Endothelial cell of umbilical vein (primary cell): Measurements from ENCODE around the gene SFXN3. TPM values are rescaled to one million over a fixed set of nuclear protein-coding genes. Genes with fewer than 3 reads are reported as not detected.

ENCODE experiments used
- BruUV-seq: library from RNA; stranded (reverse); fragments of 400-500 nt; replicated peaks from 2 replicates; lab custom pipeline; 2021; lab: Mats Ljungman, UMichigan
- CTCF ChIA-PET: fragments of 300-600, 350-600 bp; sonication (Branson Sonifier 250); formaldehyde crosslinking; loops from one replicate; lab custom pipeline; 2021; ENCODE audit warnings: antibody characterized with exemption, inconsistent platforms; lab: Charles Lee
- POLR2A ChIA-PET: fragments of 300-600, 350-600 bp; sonication (Branson Sonifier 250); formaldehyde crosslinking; loops from one replicate; lab custom pipeline; 2021; ENCODE audit warnings: antibody characterized with exemption, inconsistent platforms; lab: Charles Lee
- DNase-seq: peaks from one replicate; pipeline ENCODE4 v3.0.0-alpha.2; 2011; ENCODE audit warnings: low read depth, low spot score
- FAIRE-seq: peaks from 2 replicates; lab custom pipeline; 2011; peaks lifted over from hg19 to GRCh38; lab: Jason Lieb, UNC
- H2AFZ ChIP-seq: 2 replicates; pipeline ENCODE4 v1.6.0; 2012; ENCODE audit warnings: low read depth, low read length, control low read depth, inconsistent platforms
- H3K27ac ChIP-seq: 2 replicates; pipeline ENCODE4 v1.5.1; 2011; ENCODE audit warnings: low read depth, mild to moderate bottlenecking, control low read depth, low read length, moderate library complexity; ENCODE audit not compliant: insufficient read depth
- H3K27me3 ChIP-seq, 2 experiments: 2 replicates each; pipeline versions ENCODE4 v1.6.0 to v1.6.1; 2011; ENCODE audit warnings: low read length in 2 of 2, mixed read lengths in 1 of 2; ENCODE audit not compliant: control insufficient read depth in 2 of 2, insufficient read depth in 2 of 2
- H3K36me3 ChIP-seq, 2 experiments: 2 replicates in 1 of 2; 3 replicates in 1 of 2; pipeline ENCODE4 v1.5.1; 2011; ENCODE audit warnings: low read length in 2 of 2, mild to moderate bottlenecking in 1 of 2, moderate library complexity in 1 of 2; ENCODE audit not compliant: control insufficient read depth in 2 of 2, insufficient read depth in 2 of 2; ENCODE audit errors: extremely low read depth in 1 of 2
- H3K4me1 ChIP-seq: 3 replicates; pipeline ENCODE4 v1.5.1; 2011; ENCODE audit warnings: mild to moderate bottlenecking, low read length; ENCODE audit not compliant: control insufficient read depth, insufficient read depth; ENCODE audit errors: extremely low read depth
- H3K4me2 ChIP-seq: 2 replicates; pipeline ENCODE4 v1.6.1; 2011; ENCODE audit warnings: low read length, control low read depth, mixed read lengths; ENCODE audit not compliant: insufficient read depth
- H3K4me3 ChIP-seq, 3 experiments: fragments of 200-600 bp in 1 of 3; sonication (generic), shearing (Covaris generic) in 1 of 3; replicated peaks in 1 of 3; 2 replicates each; pipeline ENCODE4 v1.5.1; 2011 to 2016; ENCODE audit warnings: control low read depth in 3 of 3, low read length in 3 of 3, mild to moderate bottlenecking in 2 of 3, inconsistent platforms in 1 of 3, low read depth in 1 of 3, moderate library complexity in 1 of 3; ENCODE audit not compliant: insufficient read depth in 1 of 3
- H3K79me2 ChIP-seq: 2 replicates; pipeline ENCODE4 v1.6.0; 2012; ENCODE audit warnings: low read length, inconsistent platforms; ENCODE audit not compliant: control insufficient read depth, insufficient read depth
- H3K9ac ChIP-seq: replicated peaks from 2 replicates; pipeline ENCODE3; 2011; ENCODE audit warnings: low read length, control low read depth; ENCODE audit not compliant: insufficient read depth; ENCODE audit errors: extremely low read depth
- H3K9me1 ChIP-seq: replicated peaks from 3 replicates; pipeline ENCODE4 v1.6.0; 2011; ENCODE audit warnings: mild to moderate bottlenecking, low read length; ENCODE audit not compliant: control insufficient read depth, insufficient read depth; ENCODE audit errors: extremely low read depth
- H3K9me3 ChIP-seq: replicated peaks from 2 replicates; pipeline ENCODE4 v1.5.1; 2012; ENCODE audit warnings: low read length, inconsistent platforms; ENCODE audit not compliant: control insufficient read depth, insufficient read depth
- H4K20me1 ChIP-seq: replicated peaks from 2 replicates; pipeline ENCODE3; 2011; ENCODE audit warnings: mild to moderate bottlenecking, low read length; ENCODE audit not compliant: control insufficient read depth, insufficient read depth; ENCODE audit errors: extremely low read depth
- CTCF ChIP-seq, 2 donors: IDR thresholded peaks; 1 replicate in 1 of 2; 2 replicates in 1 of 2; pipeline ENCODE4 v1.5.1; 2011; ENCODE audit warnings: low read length in 2 of 2, mild to moderate bottlenecking in 2 of 2, moderate library complexity in 2 of 2, control low read depth in 1 of 2, inconsistent platforms in 1 of 2, low read depth in 1 of 2; ENCODE audit not compliant: insufficient read depth in 1 of 2; ENCODE audit errors: extremely low read depth in 1 of 2
- EZH2 ChIP-seq: IDR thresholded peaks from 2 replicates; pipeline ENCODE4 v1.6.1; 2012; ENCODE audit warnings: borderline replicate concordance, low read depth, mild to moderate bottlenecking, moderate library complexity, low read length, inconsistent platforms; ENCODE audit not compliant: severe bottlenecking
- FOS ChIP-seq: IDR thresholded peaks from 2 replicates; pipeline ENCODE4 v1.6.1; 2011; ENCODE audit warnings: mild to moderate bottlenecking, low read length, moderate library complexity, borderline replicate concordance; ENCODE audit not compliant: insufficient read depth
- GATA2 ChIP-seq: IDR thresholded peaks from 2 replicates; pipeline ENCODE4 v1.7.0; 2011; ENCODE audit warnings: low read depth, mild to moderate bottlenecking, moderate library complexity, mixed read lengths, low read length; ENCODE audit not compliant: insufficient read length, insufficient read depth
- JUN ChIP-seq: IDR thresholded peaks from 2 replicates; pipeline ENCODE4 v1.6.1; 2011; ENCODE audit warnings: borderline replicate concordance, low read depth; ENCODE audit not compliant: insufficient read length, insufficient read depth
- MYC ChIP-seq: IDR thresholded peaks from one replicate; pipeline ENCODE4 v1.6.1; 2011; ENCODE audit warnings: mild to moderate bottlenecking, low read depth, low read length
- POLR2A ChIP-seq: IDR thresholded peaks from 2 replicates; pipeline ENCODE4 v1.6.1; 2012; ENCODE audit warnings: low read depth, mild to moderate bottlenecking, control low read depth, low read length
- POLR2AphosphoS5 ChIP-seq: IDR thresholded peaks from 2 replicates; pipeline ENCODE4 v1.6.1; 2012; ENCODE audit warnings: low read depth, mild to moderate bottlenecking, control low read depth, low read length, moderate library complexity; ENCODE audit not compliant: insufficient read depth
- dilution Hi-C: fragments of 300-500 bp; cut with MboI; formaldehyde crosslinking; loops from one replicate; pipeline ENCODE4 v1.15.0; 2019; ENCODE audit warnings: low sequenced_read_pairs; ENCODE audit not compliant: extremely low pct_ligation_motif_present
- intact Hi-C: fragments of 100-400 bp; cut with micrococcal nuclease; formaldehyde crosslinking; loops from one replicate; pipeline ENCODE4 v1.10.0; 2022
- polyA plus RNA-seq, 4 experiments: library from polyadenylated mRNA; depleted of rRNA in 3 of 4; stranded (reverse) in 3 of 4; unstranded in 1 of 4; fragments of >200 nt; gene quantifications; 2 replicates each; pipeline versions ENCODE4 v1.2.1 to v1.2.3, GENCODE V29; 2011 to 2012; ENCODE audit warnings: missing spikeins in 1 of 4
- total RNA-seq: library from RNA; stranded (reverse); gene quantifications from 2 replicates; pipeline ENCODE4 v1.2.3, GENCODE V29; 2021
- TF ChIP-seq, protein P1 (sequence below): IDR thresholded peaks from 2 replicates; pipeline ENCODE4 v1.6.1; 2011; ENCODE audit not compliant: insufficient read depth, insufficient read length

Gene SFXN3
- total and polyA plus RNA-seq, 2 donors (not counting 3 experiments of a cell fraction or from before 2014, with no cell fraction given), result 83.1 to 117 TPM

- ChIA-PET POLR2A (no interaction called here), CTCF (interaction anchor here (2.2 kb wide), 1 partner anchor 9 kb away, joined by 7 read pairs; no protein-coding TSS in a partner anchor)
- no TSS peak for BruUV-seq
Observed at GRCh38 chr10:101022967-101023705, 7.9 kb upstream of the SFXN3 start.

GRCh38 chr10:101027106-101027720, 3.8 kb upstream of the SFXN3 start:
- no peak overlapping the region for H3K27ac ChIP-seq
- peaks cover 9% of the 10 kb centered on the region for H3K4me1 ChIP-seq
- DNase-seq (no peak), FAIRE-seq (no peak)
- H2AFZ ChIP-seq, result no peak overlapping the region
- no peaks in the 10 kb centered on the region for H3K9me3 ChIP-seq
- TF ChIP-seq POLR2AphosphoS5 (no peak), JUN (no peak), FOS (no peak), CTCF (IDR thresholded peaks at IDR 0.05; ENCODE audit: extremely low read depth in 1 of 2, insufficient read depth in 1 of 2, low read depth in 1 of 2, low read length in 2 of 2) (no peak), GATA2 (no peak), MYC (no peak), POLR2A (no peak), EZH2 (no peak)
- TF ChIP-seq, protein P1, sequence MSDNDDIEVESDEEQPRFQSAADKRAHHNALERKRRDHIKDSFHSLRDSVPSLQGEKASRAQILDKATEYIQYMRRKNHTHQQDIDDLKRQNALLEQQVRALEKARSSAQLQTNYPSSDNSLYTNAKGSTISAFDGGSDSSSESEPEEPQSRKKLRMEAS, result no peak
- dilution Hi-C loops, result no loop called here
- no peaks in the 10 kb centered on the region for H3K79me2 ChIP-seq
- no peak overlapping the region for H3K4me3 ChIP-seq
- CTCF ChIA-PET, result interaction anchor here (0.6 to 6.3 kb wide), 11 partner anchors 11 to 58 kb away, joined by 3 to 66 read pairs (median 6); partner anchors contain the start of genes LZTS2 and SEMA4G
- POLR2A ChIA-PET, result no interaction called here
- H3K9me1 ChIP-seq, result no peaks in the 10 kb centered on the region
- BruUV-seq, result no TSS peak
- no peak overlapping the region for H3K4me2 ChIP-seq
- intact Hi-C loops, result no loop called here
- H4K20me1 ChIP-seq, result no peaks in the 10 kb centered on the region
- no peak overlapping the region for H3K9ac ChIP-seq
- no peaks in the 10 kb centered on the region for H3K36me3 ChIP-seq
- peaks cover 0 to 9% of the 10 kb centered on the region in 2 experiments for H3K27me3 ChIP-seq

More at GRCh38 chr10:101022967-101023705, 7.9 kb upstream of the SFXN3 start:
- no peaks in the 10 kb centered on the region for H3K9me1 ChIP-seq
- intact Hi-C loops (no loop called here), dilution Hi-C loops (no loop called here)
- H3K27ac ChIP-seq, result no peak overlapping the region
- H3K9ac ChIP-seq, result no peak overlapping the region
- no peaks in the 10 kb centered on the region for H3K4me1 ChIP-seq
- H2AFZ ChIP-seq, result no peak overlapping the region
- no peaks in the 10 kb centered on the region for H3K79me2 ChIP-seq
- no peaks in the 10 kb centered on the region for H3K36me3 ChIP-seq
- no peak for TF ChIP-seq FOS
- TF ChIP-seq EZH2, result no peak
- TF ChIP-seq GATA2, result no peak
- FAIRE-seq, result no peak
- H3K4me3 ChIP-seq, result no peak overlapping the region
- H3K9me3 ChIP-seq, result no peaks in the 10 kb centered on the region
- DNase-seq, result no peak
- H4K20me1 ChIP-seq, result no peaks in the 10 kb centered on the region
- H3K27me3 ChIP-seq, result peaks cover 0 to 2% of the 10 kb centered on the region in 2 experiments
- no peak overlapping the region for H3K4me2 ChIP-seq
